Nephron progenitor cell (in vitro differentiated cells): ENCODE data around the gene GMDS.

Experiments used
- DNase-seq: peaks from one replicate; pipeline ENCODE4 v3.0.0; 2021
- H3K27ac Mint-ChIP-seq: 2 replicates; pipeline ENCODE4 v1.8.0; 2021; ENCODE audit warnings: mild to moderate bottlenecking, moderate library complexity, mixed read lengths
- H3K27me3 Mint-ChIP-seq: 2 replicates; pipeline ENCODE4 v1.8.0; 2021; ENCODE audit warnings: mild to moderate bottlenecking, low read depth, mixed read lengths; ENCODE audit not compliant: poor library complexity
- H3K36me3 Mint-ChIP-seq: 2 replicates; pipeline ENCODE4 v1.8.0; 2021; ENCODE audit warnings: low read depth, mixed read lengths
- H3K4me1 Mint-ChIP-seq: 2 replicates; pipeline ENCODE4 v1.8.0; 2021; ENCODE audit warnings: mixed read lengths
- H3K4me3 Mint-ChIP-seq: 2 replicates; pipeline ENCODE4 v1.8.0; 2021; ENCODE audit warnings: mild to moderate bottlenecking, moderate library complexity, mixed read lengths
- H3K9me3 Mint-ChIP-seq: 2 replicates; pipeline ENCODE4 v1.8.0; 2021; ENCODE audit warnings: mild to moderate bottlenecking, moderate library complexity, mixed read lengths
- CTCF ChIP-seq: fragments of 200-600 bp; sonication (generic); IDR thresholded peaks from 2 replicates; pipeline ENCODE4 v1.5.0; 2021; ENCODE audit warnings: antibody characterized with exemption

GMDS gene

DNA sequence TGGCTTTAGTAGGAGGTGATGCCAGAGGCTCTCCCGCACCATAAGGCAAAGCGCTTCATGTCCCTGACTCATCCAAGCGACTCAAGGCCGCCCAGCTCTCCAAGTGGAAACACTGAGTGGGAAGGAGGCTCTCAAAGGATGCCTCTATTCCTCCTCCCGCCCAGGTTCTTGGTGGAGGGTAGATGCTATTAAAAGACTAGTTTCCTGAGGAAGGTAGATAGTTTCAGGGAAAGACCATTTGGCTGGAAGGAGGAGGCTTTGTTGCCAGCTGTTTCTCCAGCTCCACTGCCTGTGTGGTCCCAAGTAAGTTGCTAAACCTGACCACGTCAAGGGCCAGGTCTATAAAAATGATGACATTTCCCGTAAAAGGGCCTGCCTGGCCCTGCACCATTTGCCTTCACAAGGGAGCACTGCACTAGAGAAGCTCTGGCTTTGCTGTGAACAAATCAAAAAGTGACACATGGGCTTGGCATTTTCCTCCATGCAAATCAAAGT lies 48.2 kb downstream of the GMDS start:
- no peak overlapping the region for H3K4me3 Mint-ChIP-seq
- no peak for DNase-seq
- peaks cover 3% of the 10 kb centered on the region for H3K27me3 Mint-ChIP-seq
- no peaks in the 10 kb centered on the region for H3K9me3 Mint-ChIP-seq
- H3K36me3 Mint-ChIP-seq: no peaks in the 10 kb centered on the region
- no peak for TF ChIP-seq CTCF
- no peak overlapping the region for H3K27ac Mint-ChIP-seq
- H3K4me1 Mint-ChIP-seq: peaks cover 20% of the 10 kb centered on the region

GRCh38 chr6:2196079-2196679 lies 49.2 kb downstream of the GMDS start:
- peaks cover 20% of the 10 kb centered on the region for H3K4me1 Mint-ChIP-seq
- DNase-seq: peak; percentile 33

DNA sequence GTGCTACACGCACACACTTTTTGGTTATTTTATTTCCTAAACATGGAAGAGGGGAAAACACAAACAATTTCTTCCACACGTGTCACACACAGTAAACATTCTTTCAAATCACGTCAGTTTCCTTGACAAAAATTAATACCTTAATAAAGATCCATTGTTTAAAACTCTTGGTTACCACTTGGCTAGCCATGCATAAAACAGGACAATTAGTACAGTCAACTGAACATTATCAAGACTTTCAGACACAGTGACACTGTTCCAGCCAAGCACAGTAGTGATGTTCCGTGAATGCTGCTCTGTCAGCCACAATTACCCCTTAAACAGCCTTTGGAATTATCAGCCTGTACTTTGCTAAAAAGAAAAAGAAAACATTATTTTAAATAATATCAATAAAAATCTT lies 50.8 kb downstream of the GMDS start:
- DNase-seq: no peak

More at GRCh38 chr6:2196079-2196679, 49.2 kb downstream of the GMDS start:
- no peak overlapping the region for H3K27ac Mint-ChIP-seq
- H3K9me3 Mint-ChIP-seq: no peaks in the 10 kb centered on the region
- no peaks in the 10 kb centered on the region for H3K36me3 Mint-ChIP-seq
- H3K4me3 Mint-ChIP-seq: no peak overlapping the region
- H3K27me3 Mint-ChIP-seq: peaks cover 3% of the 10 kb centered on the region
- TF ChIP-seq CTCF: peak; percentile 81

GRCh38 chr6:2193931-2194330 lies 51.5 kb downstream of the GMDS start:
- no peak for TF ChIP-seq CTCF
- Mint-ChIP-seq H3K27me3 (peaks cover 3% of the 10 kb centered on the region), H3K4me3 (no peak overlapping the region), H3K4me1 (peaks cover 22% of the 10 kb centered on the region), H3K36me3 (no peaks in the 10 kb centered on the region), H3K27ac (no peak overlapping the region), H3K9me3 (no peaks in the 10 kb centered on the region)
- no peak for DNase-seq

More for the DNA sequence above, 50.8 kb downstream of the GMDS start:
- H3K4me1 Mint-ChIP-seq: peaks cover 20% of the 10 kb centered on the region
- no peak overlapping the region for H3K4me3 Mint-ChIP-seq
- no peaks in the 10 kb centered on the region for H3K9me3 Mint-ChIP-seq
- H3K27me3 Mint-ChIP-seq: peaks cover 3% of the 10 kb centered on the region
- H3K36me3 Mint-ChIP-seq: no peaks in the 10 kb centered on the region
- H3K27ac Mint-ChIP-seq: no peak overlapping the region
- no peak for TF ChIP-seq CTCF

- peaks cover 6% of the 10 kb centered on the region for H3K27me3 Mint-ChIP-seq
These were observed 52.4 kb downstream of the GMDS start for GRCh38 chr6:2192976-2193375.

More at GRCh38 chr6:2192976-2193375, 52.4 kb downstream of the GMDS start:
- DNase-seq: no peak
- H3K9me3 Mint-ChIP-seq: no peaks in the 10 kb centered on the region
- H3K4me3 Mint-ChIP-seq: no peak overlapping the region
- TF ChIP-seq CTCF: no peak
- H3K36me3 Mint-ChIP-seq: no peaks in the 10 kb centered on the region
- no peak overlapping the region for H3K27ac Mint-ChIP-seq
- peaks cover 29% of the 10 kb centered on the region for H3K4me1 Mint-ChIP-seq
